SK-N-SH treated with all-trans-retinoic acid at 6 μM for 48 hours (cell line): ENCODE data around the gene PHF23.

Source experiments
- ATAC-seq: fragments of 200-7000 bp; cut with Tn5 transposase; 3 replicates; pipeline ENCODE4 v1.9.1; 2020; ENCODE audit warnings: mild to moderate bottlenecking, moderate library complexity
- ARNTL ChIP-seq: fragments of 450-650 bp; formaldehyde crosslinking; IDR thresholded peaks from 2 replicates; pipeline ENCODE4 v1.5.0; 2020; ENCODE audit warnings: low read depth, mild to moderate bottlenecking, moderate library complexity, borderline replicate concordance
- BACH2 ChIP-seq: fragments of 250-450 bp; sonication (Bioruptor Pico); IDR thresholded peaks from 2 replicates; pipeline ENCODE4 v1.9.0; 2021; ENCODE audit warnings: mild to moderate bottlenecking, borderline replicate concordance
- CREB5 ChIP-seq: fragments of 250-450 bp; sonication (Bioruptor Pico); IDR thresholded peaks from 2 replicates; pipeline ENCODE4 v1.5.1; 2020; ENCODE audit warnings: low read depth, mild to moderate bottlenecking, moderate library complexity
- CSDC2 ChIP-seq: fragments of 250-450 bp; sonication (Bioruptor Pico); IDR thresholded peaks from 2 replicates; pipeline ENCODE4 v1.5.0; 2020; ENCODE audit warnings: mild to moderate bottlenecking, moderate library complexity
- CSRNP3 ChIP-seq: fragments of 250-450 bp; sonication (Bioruptor Pico); IDR thresholded peaks from 2 replicates; pipeline ENCODE4 v1.5.1; 2021; ENCODE audit warnings: mild to moderate bottlenecking, moderate library complexity
- ESRRG ChIP-seq: fragments of 250-450 bp; sonication (Bioruptor Pico); IDR thresholded peaks from 2 replicates; pipeline ENCODE4 v1.6.1; 2021; ENCODE audit warnings: mild to moderate bottlenecking
- GLIS3 ChIP-seq: fragments of 250-450 bp; sonication (Bioruptor Pico); IDR thresholded peaks from 2 replicates; pipeline ENCODE4 v1.5.0; 2020; ENCODE audit warnings: mild to moderate bottlenecking, moderate library complexity
- ISL1 ChIP-seq: fragments of 250-450 bp; sonication (Bioruptor Pico); IDR thresholded peaks from 2 replicates; pipeline ENCODE4 v2.1.2; 2022; ENCODE audit warnings: mild to moderate bottlenecking, moderate library complexity
- OSR1 ChIP-seq: fragments of 250-450 bp; sonication (Bioruptor Pico); IDR thresholded peaks from 2 replicates; pipeline ENCODE4 v1.8.0; 2022; ENCODE audit warnings: moderate library complexity, mild to moderate bottlenecking, inconsistent platforms
- PATZ1 ChIP-seq: fragments of 250-450 bp; sonication (Bioruptor Pico); IDR thresholded peaks from 2 replicates; pipeline ENCODE4 v1.8.0; 2020; ENCODE audit warnings: mild to moderate bottlenecking, moderate library complexity, borderline replicate concordance
- POU6F1 ChIP-seq: fragments of 250-450 bp; sonication (Bioruptor Pico); IDR thresholded peaks from 2 replicates; pipeline ENCODE4 v1.8.0; 2021; ENCODE audit warnings: low read depth, mild to moderate bottlenecking, moderate library complexity, borderline replicate concordance
- PPARA ChIP-seq: fragments of 250-450 bp; sonication (Bioruptor Pico); IDR thresholded peaks from 2 replicates; pipeline ENCODE4 v1.5.0; 2020; ENCODE audit warnings: mild to moderate bottlenecking, borderline replicate concordance
- RARB ChIP-seq: fragments of 250-450 bp; sonication (Bioruptor Pico); IDR thresholded peaks from 2 replicates; pipeline ENCODE4 v1.8.0; 2021; ENCODE audit warnings: mild to moderate bottlenecking, moderate library complexity
- TCF4 ChIP-seq: fragments of 250-450 bp; sonication (Bioruptor Pico); IDR thresholded peaks from 2 replicates; pipeline ENCODE4 v1.8.0; 2021; ENCODE audit warnings: mild to moderate bottlenecking, moderate library complexity, borderline replicate concordance
- TSHZ2 ChIP-seq: fragments of 250-450 bp; sonication (Bioruptor Pico); IDR thresholded peaks from 2 replicates; pipeline ENCODE4 v1.5.0; 2020; ENCODE audit warnings: mild to moderate bottlenecking, moderate library complexity
- ZC3H10 ChIP-seq: fragments of 250-450 bp; sonication (Bioruptor Pico); IDR thresholded peaks from 2 replicates; pipeline ENCODE4 v1.5.1; 2021; ENCODE audit warnings: mild to moderate bottlenecking, moderate library complexity
- ZFP3 ChIP-seq: fragments of 250-450 bp; sonication (Bioruptor Pico); IDR thresholded peaks from 2 replicates; pipeline ENCODE4 v1.5.0; 2020; ENCODE audit warnings: mild to moderate bottlenecking, moderate library complexity
- ZFP30 ChIP-seq: fragments of 450-650 bp; formaldehyde crosslinking; IDR thresholded peaks from 2 replicates; pipeline ENCODE4 v1.5.0; 2022; ENCODE audit warnings: mild to moderate bottlenecking, moderate library complexity
- ZNF565 ChIP-seq: fragments of 450-650 bp; formaldehyde crosslinking; conservative IDR thresholded peaks from 2 replicates; pipeline ENCODE4 v1.5.0; 2020; ENCODE audit warnings: low read depth, mild to moderate bottlenecking, moderate library complexity
- ZNF70 ChIP-seq: fragments of 450-650 bp; formaldehyde crosslinking; IDR thresholded peaks from 2 replicates; pipeline ENCODE4 v1.5.0; 2020; ENCODE audit warnings: mild to moderate bottlenecking, moderate library complexity

The PHF23 gene

GRCh38 chr17:7196651-7197401 lies 42.4 kb downstream of the PHF23 start:
- no peak for TF ChIP-seq ISL1 (CRISPR knock-in tag)
- TF ChIP-seq GLIS3 = no peak
- TF ChIP-seq ZFP30 (CRISPR knock-in tag) = no peak
- no peak for TF ChIP-seq POU6F1 (CRISPR knock-in tag)
- no peak for TF ChIP-seq RARB
- no peak for TF ChIP-seq ZFP3
- no peak for TF ChIP-seq TCF4 (CRISPR knock-in tag)
- TF ChIP-seq OSR1 (CRISPR knock-in tag) = no peak
- TF ChIP-seq, all 23 proteins: peak for 0
- ATAC-seq = no peak

GRCh38 chr17:7195971-7196370 lies 43.3 kb downstream of the PHF23 start:
- ATAC-seq = no peak
- TF ChIP-seq CSDC2 (CRISPR knock-in tag) = no peak
- TF ChIP-seq TCF4 (CRISPR knock-in tag) = no peak
- no peak for TF ChIP-seq CSRNP3 (CRISPR knock-in tag)
- TF ChIP-seq PATZ1 (CRISPR knock-in tag) = no peak
- TF ChIP-seq CREB5 (CRISPR knock-in tag) = no peak
- TF ChIP-seq BACH2 = no peak
- no peak for TF ChIP-seq PPARA
- no peak for TF ChIP-seq OSR1 (CRISPR knock-in tag)
- no peak for TF ChIP-seq ZFP3
- no peak for TF ChIP-seq ZNF70

GRCh38 chr17:7192271-7192937 lies 46.9 kb downstream of the PHF23 start:
- no peak for ATAC-seq
- TF ChIP-seq ZC3H10 (no peak), ARNTL (CRISPR knock-in tag) (no peak), ISL1 (CRISPR knock-in tag) (no peak), BACH2 (no peak), CSDC2 (CRISPR knock-in tag) (no peak), TCF4 (CRISPR knock-in tag) (no peak), PATZ1 (CRISPR knock-in tag) (no peak), TSHZ2 (no peak), OSR1 (CRISPR knock-in tag) (no peak), ESRRG (CRISPR knock-in tag) (no peak), PPARA (no peak), ZFP3 (no peak), POU6F1 (CRISPR knock-in tag) (no peak), ZNF565 (CRISPR knock-in tag) (no peak), CREB5 (CRISPR knock-in tag) (no peak)
